HG03064 (cell line): ENCODE measurements around the gene ATM.

Experiments used
- ATAC-seq: cut with Tn5 transposase; IDR thresholded peaks from one replicate; pipeline ENCODE4 v1.9.1; 2021; ENCODE audit warnings: low read depth; ENCODE audit not compliant: unreplicated experiment

ATM gene

GRCh38 chr11:108218912-108219783 is 3.7 kb upstream of the ATM start:
- no peak for ATAC-seq

- no peak for ATAC-seq
Measured at GRCh38 chr11:108220721-108221336, 2.0 kb upstream of the ATM start.

- no peak for ATAC-seq
Measured at GRCh38 chr11:108221371-108221770, 1.5 kb upstream of the ATM start.

- ATAC-seq: no peak
Measured at GRCh38 chr11:108221911-108222573, 825 bp upstream of the ATM start.

- ATAC-seq: peak; percentile 30
Measured at GRCh38 chr11:108223348-108224149, 682 bp downstream of the ATM start.

- ATAC-seq: no peak
Measured at GRCh38 chr11:108224366-108224765, 1.5 kb downstream of the ATM start.

GRCh38 chr11:108224911-108225786 is 2.3 kb downstream of the ATM start:
- ATAC-seq: no peak

- no peak for ATAC-seq
Measured at GRCh38 chr11:108226036-108226435, 3.2 kb downstream of the ATM start.

- ATAC-seq: no peak
Measured at GRCh38 chr11:108228251-108228650, 5.4 kb downstream of the ATM start.

GRCh38 chr11:108233277-108233945 is 10.5 kb downstream of the ATM start:
- ATAC-seq: no peak

GRCh38 chr11:108235192-108235591 is 12.3 kb downstream of the ATM start:
- no peak for ATAC-seq

GRCh38 chr11:108235633-108236032 is 12.8 kb downstream of the ATM start:
- ATAC-seq: no peak

GRCh38 chr11:108237058-108237481 is 14.2 kb downstream of the ATM start:
- peak; percentile 47 for ATAC-seq

GRCh38 chr11:108239076-108239475 is 16.2 kb downstream of the ATM start:
- no peak for ATAC-seq

GRCh38 chr11:108241330-108242037 is 18.6 kb downstream of the ATM start:
- no peak for ATAC-seq

- no peak for ATAC-seq
Measured at GRCh38 chr11:108242422-108242821, 19.6 kb downstream of the ATM start.

GRCh38 chr11:108246308-108246707 is 23.4 kb downstream of the ATM start:
- no peak for ATAC-seq

- no peak for ATAC-seq
Measured at GRCh38 chr11:108246885-108247284, 24.0 kb downstream of the ATM start.

- ATAC-seq: no peak
Measured at GRCh38 chr11:108253176-108253575, 30.3 kb downstream of the ATM start.
